ENCODE results near the gene FAM241A.

Gene FAM241A

GRCh38 chr4:112196461-112196860 is 51.2 kb downstream of the FAM241A start:
- TF ChIP-seq CTCF (IDR thresholded peaks at IDR 0.05; ENCODE audit: insufficient read depth, low read length, poor library complexity, severe bottlenecking) (no peak), EZH2phosphoT487 (conservative IDR thresholded peaks at IDR 0.05; ENCODE audit: low read length) (no peak)
- Histone ChIP-seq H3K9me2 (replicated peaks; ENCODE audit: insufficient read depth, low read length) (no peaks in the 10 kb centered on the region), H3K36me3 (ENCODE audit: low read length) (no peaks in the 10 kb centered on the region), H4K20me1 (ENCODE audit: low read depth, low read length) (no peaks in the 10 kb centered on the region), H3F3A (ENCODE audit: insufficient read depth) (no peaks in the 10 kb centered on the region), H3K9me3 (ENCODE audit: insufficient read depth, low read length) (no peaks in the 10 kb centered on the region), H3K9ac (ENCODE audit: low read length) (no peak overlapping the region), H3K79me2 (ENCODE audit: insufficient read depth, low read length) (no peaks in the 10 kb centered on the region), H2AFZ (ENCODE audit: low read depth, low read length, severe bottlenecking) (no peak overlapping the region), H3K27me3 (ENCODE audit: low read length) (no peaks in the 10 kb centered on the region), H3K27ac (ENCODE audit: low read depth, low read length) (no peak overlapping the region), H3K4me3 (ENCODE audit: insufficient read depth, low read length, poor library complexity, severe bottlenecking) (no peak overlapping the region), H3K4me2 (ENCODE audit: low read depth, low read length, poor library complexity, severe bottlenecking) (no peak overlapping the region)

- Histone ChIP-seq H3K4me2 (ENCODE audit: low read depth, low read length, poor library complexity, severe bottlenecking) (no peak overlapping the region), H3K79me2 (ENCODE audit: insufficient read depth, low read length) (no peaks in the 10 kb centered on the region), H3K9ac (ENCODE audit: low read length) (no peak overlapping the region), H3K9me3 (ENCODE audit: insufficient read depth, low read length) (no peaks in the 10 kb centered on the region), H3K27me3 (ENCODE audit: low read length) (no peaks in the 10 kb centered on the region), H3K9me2 (replicated peaks; ENCODE audit: insufficient read depth, low read length) (no peaks in the 10 kb centered on the region), H3K36me3 (ENCODE audit: low read length) (no peaks in the 10 kb centered on the region), H3K27ac (ENCODE audit: low read depth, low read length) (no peak overlapping the region), H3K4me3 (ENCODE audit: insufficient read depth, low read length, poor library complexity, severe bottlenecking) (no peak overlapping the region), H4K20me1 (ENCODE audit: low read depth, low read length) (no peaks in the 10 kb centered on the region), H3F3A (ENCODE audit: insufficient read depth) (no peaks in the 10 kb centered on the region), H2AFZ (ENCODE audit: low read depth, low read length, severe bottlenecking) (no peak overlapping the region)
- TF ChIP-seq CTCF (IDR thresholded peaks at IDR 0.05; ENCODE audit: insufficient read depth, low read length, poor library complexity, severe bottlenecking) (no peak), EZH2phosphoT487 (conservative IDR thresholded peaks at IDR 0.05; ENCODE audit: low read length) (no peak)
These were observed 53.8 kb downstream of the FAM241A start for GRCh38 chr4:112199041-112199440.

GRCh38 chr4:112201915-112202505 is 56.8 kb downstream of the FAM241A start:
- Histone ChIP-seq H3K4me3 (ENCODE audit: insufficient read depth, low read length, poor library complexity, severe bottlenecking) (no peak overlapping the region), H3K79me2 (ENCODE audit: insufficient read depth, low read length) (no peaks in the 10 kb centered on the region), H3K4me2 (ENCODE audit: low read depth, low read length, poor library complexity, severe bottlenecking) (no peak overlapping the region), H3K9ac (ENCODE audit: low read length) (no peak overlapping the region), H3K9me2 (replicated peaks; ENCODE audit: insufficient read depth, low read length) (no peaks in the 10 kb centered on the region), H2AFZ (ENCODE audit: low read depth, low read length, severe bottlenecking) (no peak overlapping the region), H3K27me3 (ENCODE audit: low read length) (no peaks in the 10 kb centered on the region), H3F3A (ENCODE audit: insufficient read depth) (no peaks in the 10 kb centered on the region), H3K27ac (ENCODE audit: low read depth, low read length) (no peak overlapping the region), H3K36me3 (ENCODE audit: low read length) (no peaks in the 10 kb centered on the region), H4K20me1 (ENCODE audit: low read depth, low read length) (no peaks in the 10 kb centered on the region), H3K9me3 (ENCODE audit: insufficient read depth, low read length) (no peaks in the 10 kb centered on the region)
- TF ChIP-seq EZH2phosphoT487 (conservative IDR thresholded peaks at IDR 0.05; ENCODE audit: low read length) (no peak), CTCF (IDR thresholded peaks at IDR 0.05; ENCODE audit: insufficient read depth, low read length, poor library complexity, severe bottlenecking) (no peak)
